Fibroblast of the aortic adventitia (primary cell): Measurements from ENCODE around the gene ARID1A. TPM values are rescaled to one million over a fixed set of nuclear protein-coding genes. Genes with fewer than 3 reads are reported as not detected.
A peak's percentile ranks its signal among the peaks of the same experiment; 100 is the strongest.
"Not testable (repeated sequence)": the region's sequence is repeated elsewhere in the genome, so short reads cannot be mapped to it uniquely, and the experiment has no call there.

Source experiments
- DNase-seq: peaks from one replicate; pipeline ENCODE4 v3.0.0-alpha.2; 2010; ENCODE audit warnings: low read depth
- H3K4me3 ChIP-seq: 2 replicates; pipeline ENCODE4 v1.5.1; 2011; ENCODE audit warnings: low read depth, mild to moderate bottlenecking, control low read depth, low read length, moderate library complexity
- total RNA-seq: library from RNA; depleted of rRNA; stranded (reverse); fragments of >200 nt; gene quantifications from 2 replicates; pipeline ENCODE4 v1.2.3, GENCODE V29; 2012; ENCODE audit warnings: low replicate concordance
- TF ChIP-seq, protein P1 (sequence below): IDR thresholded peaks from 2 replicates; pipeline ENCODE4 v1.5.1; 2011; ENCODE audit warnings: mild to moderate bottlenecking, low read length, control low read depth, inconsistent platforms; ENCODE audit not compliant: insufficient read depth

ARID1A gene
- total RNA-seq, 1 donor: 26.9 TPM

DNA sequence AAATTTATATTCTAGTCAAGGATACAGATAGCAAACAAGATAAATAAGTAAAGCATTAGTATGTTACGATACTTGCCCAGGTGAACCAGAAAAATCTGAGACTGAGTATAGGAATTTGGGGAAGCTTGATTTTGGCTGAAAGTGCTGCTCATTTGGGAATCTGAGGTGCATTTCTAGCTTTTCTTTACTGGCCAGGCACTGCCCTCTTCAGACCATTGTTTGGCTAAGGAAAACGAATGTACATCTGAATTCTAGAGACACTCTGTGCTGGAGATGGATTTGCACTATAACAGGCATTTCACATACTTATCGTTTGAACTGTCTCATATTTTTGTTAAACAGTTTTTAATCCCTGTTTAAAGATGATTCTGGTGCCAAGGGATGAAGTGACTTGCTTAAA, 23.4 kb downstream of the ARID1A start:
- TF ChIP-seq, protein P1, sequence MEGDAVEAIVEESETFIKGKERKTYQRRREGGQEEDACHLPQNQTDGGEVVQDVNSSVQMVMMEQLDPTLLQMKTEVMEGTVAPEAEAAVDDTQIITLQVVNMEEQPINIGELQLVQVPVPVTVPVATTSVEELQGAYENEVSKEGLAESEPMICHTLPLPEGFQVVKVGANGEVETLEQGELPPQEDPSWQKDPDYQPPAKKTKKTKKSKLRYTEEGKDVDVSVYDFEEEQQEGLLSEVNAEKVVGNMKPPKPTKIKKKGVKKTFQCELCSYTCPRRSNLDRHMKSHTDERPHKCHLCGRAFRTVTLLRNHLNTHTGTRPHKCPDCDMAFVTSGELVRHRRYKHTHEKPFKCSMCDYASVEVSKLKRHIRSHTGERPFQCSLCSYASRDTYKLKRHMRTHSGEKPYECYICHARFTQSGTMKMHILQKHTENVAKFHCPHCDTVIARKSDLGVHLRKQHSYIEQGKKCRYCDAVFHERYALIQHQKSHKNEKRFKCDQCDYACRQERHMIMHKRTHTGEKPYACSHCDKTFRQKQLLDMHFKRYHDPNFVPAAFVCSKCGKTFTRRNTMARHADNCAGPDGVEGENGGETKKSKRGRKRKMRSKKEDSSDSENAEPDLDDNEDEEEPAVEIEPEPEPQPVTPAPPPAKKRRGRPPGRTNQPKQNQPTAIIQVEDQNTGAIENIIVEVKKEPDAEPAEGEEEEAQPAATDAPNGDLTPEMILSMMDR: peak; percentile 41
- peak; percentile 52 for DNase-seq
- no peak overlapping the region for H3K4me3 ChIP-seq

DNA sequence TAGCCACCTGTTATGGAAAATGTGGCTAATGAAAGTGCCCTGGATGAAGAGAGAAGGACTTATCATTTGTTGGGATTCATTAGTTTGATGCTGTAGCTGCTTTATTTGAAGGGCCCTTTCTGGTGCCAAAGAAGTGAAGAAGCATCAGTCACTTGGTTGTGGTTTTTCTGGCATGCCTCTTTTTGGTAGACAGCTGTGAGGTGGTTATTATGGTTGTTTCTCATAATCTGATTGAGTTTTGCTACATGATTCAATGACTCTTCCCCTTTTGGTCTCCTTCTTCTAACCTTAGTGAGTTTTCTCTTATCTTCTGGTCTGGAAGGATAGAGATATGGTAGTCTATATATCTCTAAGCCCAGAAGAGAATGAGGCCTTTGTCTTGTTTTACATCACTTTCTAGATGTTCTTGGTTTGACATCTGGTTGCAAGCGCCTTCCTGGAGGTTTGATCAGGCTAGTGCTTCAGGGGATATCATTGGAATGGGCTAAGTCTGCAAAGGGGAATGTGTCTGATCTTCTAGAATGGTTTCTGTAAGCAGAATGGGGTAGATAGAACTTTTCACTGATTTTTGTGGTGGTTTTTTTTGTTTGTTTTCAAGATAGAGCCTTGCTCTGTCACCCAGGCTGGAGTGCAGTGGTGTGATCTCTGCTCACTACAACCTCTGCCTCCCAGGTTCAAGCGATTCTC, 26.0 kb downstream of the ARID1A start:
- DNase-seq: no peak
- H3K4me3 ChIP-seq: no peak overlapping the region
- TF ChIP-seq, protein P1: no peak

DNA sequence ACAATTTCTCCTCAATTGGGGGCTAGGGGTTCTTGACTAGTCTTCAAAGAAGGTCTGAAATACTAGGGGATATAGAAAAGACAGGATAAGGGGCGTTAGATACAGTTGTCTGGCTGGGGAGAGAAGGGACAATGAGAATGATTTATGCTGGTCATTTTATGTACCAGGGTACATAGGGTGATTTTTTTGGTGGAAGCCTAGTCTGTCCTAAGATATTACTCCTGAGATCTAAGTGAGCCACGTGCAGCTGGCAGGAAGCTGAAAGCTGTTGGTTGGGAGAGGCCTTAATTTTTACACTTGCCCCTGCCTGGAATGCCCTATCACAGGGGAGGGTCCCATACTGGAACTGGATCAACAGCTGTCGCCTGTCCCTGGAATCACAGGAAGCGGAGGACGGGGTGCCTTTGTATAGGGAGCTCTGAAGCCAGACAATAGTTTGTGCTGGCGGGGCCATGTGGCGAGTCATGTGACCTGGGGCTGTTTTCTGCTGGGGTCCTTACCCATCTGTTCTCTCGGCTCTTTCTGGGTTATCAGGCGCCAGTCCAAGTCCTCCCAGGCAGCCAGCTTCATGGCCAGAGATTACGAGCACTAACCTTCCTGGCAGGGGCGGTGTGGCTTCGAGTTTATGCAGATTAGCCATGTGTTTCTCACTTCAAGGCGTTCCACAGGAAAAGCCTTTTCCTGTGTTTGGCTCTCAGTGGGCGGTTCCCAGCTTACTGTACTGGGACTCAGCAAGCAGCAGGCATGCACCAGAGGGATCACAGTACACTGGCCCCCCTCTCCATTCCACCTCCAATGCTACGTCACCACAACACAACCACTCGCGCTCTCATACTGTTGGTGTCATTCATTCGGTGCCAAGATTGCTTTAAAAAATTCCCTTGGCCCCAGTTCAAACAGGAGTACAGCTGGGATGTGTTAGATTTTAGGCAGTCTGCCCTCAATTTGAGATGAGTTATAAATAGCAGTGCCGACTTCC, 27.5 kb downstream of the ARID1A start:
- peak; percentile 99 for DNase-seq
- no peak overlapping the region for H3K4me3 ChIP-seq
- TF ChIP-seq, protein P1: no peak

DNA sequence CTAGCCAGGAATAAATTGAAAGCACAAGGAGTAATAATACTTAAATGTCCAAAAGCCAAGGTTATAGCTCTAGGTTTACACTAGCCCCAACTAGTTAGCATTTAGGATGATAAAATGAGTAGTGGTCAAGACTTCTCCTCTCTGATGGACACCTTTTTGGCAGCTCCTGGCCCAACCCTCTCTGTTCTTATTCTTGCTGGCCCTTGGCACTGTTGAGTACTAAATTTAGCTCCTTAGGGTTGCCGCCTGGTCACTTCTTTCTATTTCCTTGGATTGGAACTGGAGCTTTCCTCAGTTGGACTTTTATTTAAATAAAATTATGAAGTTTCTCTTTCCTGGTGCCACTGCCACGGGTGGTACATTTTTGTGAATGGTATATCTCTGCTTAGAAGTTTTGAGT, 28.3 kb downstream of the ARID1A start:
- TF ChIP-seq, protein P1: no peak
- no peak for DNase-seq
- H3K4me3 ChIP-seq: no peak overlapping the region

DNA sequence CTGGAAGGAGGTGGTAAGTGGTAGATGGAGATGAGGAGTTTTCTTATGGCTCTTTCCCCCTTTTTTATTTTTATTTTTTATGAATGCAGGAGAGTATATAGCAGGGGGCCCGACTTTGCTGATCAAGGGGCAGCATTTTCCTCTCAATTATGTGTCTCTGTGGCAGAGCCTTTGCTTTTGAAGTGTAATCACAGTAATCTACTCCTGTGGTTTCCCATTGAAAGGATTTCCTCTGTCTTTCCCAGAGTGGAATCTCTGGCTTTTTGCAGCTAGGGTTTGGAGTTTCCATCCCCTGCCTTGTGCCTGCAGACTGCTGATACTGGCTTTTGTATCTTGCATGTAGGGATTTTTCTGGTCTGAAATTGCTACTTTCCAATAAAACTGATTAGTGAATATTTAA, 29.1 kb downstream of the ARID1A start:
- TF ChIP-seq, protein P1: no peak

DNA sequence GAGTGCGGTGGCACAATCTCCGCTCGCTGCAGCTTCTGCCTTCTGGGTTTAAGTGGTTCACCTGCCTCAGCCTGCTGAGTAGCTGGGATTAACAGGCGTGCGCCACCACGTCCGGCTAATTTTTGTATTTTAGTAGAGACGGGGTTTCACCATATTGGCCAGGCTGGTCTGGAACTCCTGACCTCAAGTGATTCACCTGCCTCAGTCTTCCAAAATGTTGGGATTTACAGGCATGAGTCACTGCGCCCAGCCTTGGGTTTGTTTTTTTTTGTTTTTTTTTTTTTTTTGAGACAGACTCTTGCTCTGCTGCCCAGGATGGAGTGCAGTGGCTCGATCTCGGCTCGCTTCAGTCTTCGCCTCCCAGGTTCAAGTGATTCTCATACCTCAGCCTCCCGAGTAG, 30.1 kb downstream of the ARID1A start:
- H3K4me3 ChIP-seq, DNase-seq: not testable (repeated sequence)

More for the DNA sequence above, 29.1 kb downstream of the ARID1A start:
- DNase-seq: no peak
- H3K4me3 ChIP-seq: no peak overlapping the region

DNA sequence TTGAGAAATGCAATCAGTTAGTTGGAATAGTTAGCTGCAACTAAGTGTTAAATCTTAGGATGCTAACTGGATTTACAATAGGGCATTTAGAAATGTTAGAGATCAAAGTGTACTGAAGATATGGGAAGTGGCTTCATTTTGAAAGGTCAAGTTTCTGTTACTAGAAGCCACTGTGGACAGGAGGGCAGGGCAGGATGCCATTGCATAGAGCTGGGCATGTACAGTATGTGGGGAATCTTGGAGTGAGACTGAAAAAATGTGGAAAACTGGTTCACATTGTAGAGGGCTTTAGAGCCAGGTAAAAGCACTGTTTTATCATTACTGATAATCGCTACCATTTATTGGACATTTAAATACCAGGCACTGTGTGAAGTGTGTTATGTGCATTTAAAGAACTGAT, 31.0 kb downstream of the ARID1A start:
- no peak overlapping the region for H3K4me3 ChIP-seq
- TF ChIP-seq, protein P1: no peak
- DNase-seq: no peak
